ENCODE data around the gene XRCC5. TPM values are rescaled to one million over a fixed set of nuclear protein-coding genes. Genes with fewer than 3 reads are reported as not detected.

XRCC5 gene
- total and polyA plus RNA-seq, 2 donors (not counting 3 experiments of a cell fraction or from before 2014, with no cell fraction given) = 267 to 319 TPM

GRCh38 chr2:216188559-216188850 lies 79.4 kb downstream of the XRCC5 start:
- peaks cover 65% of the 10 kb centered on the region for H3K79me2 ChIP-seq (ENCODE audit: control insufficient read depth, insufficient read depth, low read length)
- no peaks in the 10 kb centered on the region for H3K9me3 ChIP-seq (replicated peaks; ENCODE audit: control insufficient read depth, insufficient read depth, low read length)
- H3K9me1 ChIP-seq (replicated peaks; ENCODE audit: control insufficient read depth, extremely low read depth, insufficient read depth, low read length) = no peaks in the 10 kb centered on the region
- ChIA-PET POLR2A (no interaction called here), CTCF (interaction anchor here (0.8 to 0.9 kb wide), 2 partner anchors 11 to 14 kb away, joined by 3 read pairs; no protein-coding TSS in a partner anchor)
- FAIRE-seq = no peak
- H3K9ac ChIP-seq (replicated peaks; ENCODE audit: extremely low read depth, insufficient read depth, low read length) = no peak overlapping the region
- dilution Hi-C loops (cut with MboI; ENCODE audit: extremely low pct_ligation_motif_present, low sequenced_read_pairs) = no loop called here
- TF ChIP-seq POLR2AphosphoS5 (IDR thresholded peaks at IDR 0.05; ENCODE audit: insufficient read depth, low read depth, low read length) = no peak
- TF ChIP-seq JUN (IDR thresholded peaks at IDR 0.05; ENCODE audit: borderline replicate concordance, insufficient read depth, insufficient read length, low read depth) = no peak
- no peak for TF ChIP-seq EZH2 (IDR thresholded peaks at IDR 0.05; ENCODE audit: borderline replicate concordance, low read depth, low read length, severe bottlenecking)
- TF ChIP-seq MYC (IDR thresholded peaks at IDR 0.05; ENCODE audit: low read depth, low read length) = no peak
- TF ChIP-seq FOS (IDR thresholded peaks at IDR 0.05; ENCODE audit: borderline replicate concordance, insufficient read depth, low read length) = no peak
- no peak for TF ChIP-seq CTCF (IDR thresholded peaks at IDR 0.05; ENCODE audit: extremely low read depth in 1 of 2, insufficient read depth in 1 of 2, low read depth in 1 of 2, low read length in 2 of 2)
- H3K4me3 ChIP-seq (replicated peaks in 1 of 3; ENCODE audit: insufficient read depth in 1 of 3, low read depth in 1 of 3, low read length in 3 of 3) = no peak overlapping the region
- no peak overlapping the region for H3K4me2 ChIP-seq (ENCODE audit: insufficient read depth, low read length)
- H4K20me1 ChIP-seq (replicated peaks; ENCODE audit: control insufficient read depth, extremely low read depth, insufficient read depth, low read length) = peaks cover 4% of the 10 kb centered on the region
- H3K27me3 ChIP-seq (ENCODE audit: control insufficient read depth in 2 of 2, insufficient read depth in 2 of 2, low read length in 2 of 2) = no peaks in the 10 kb centered on the region
- intact Hi-C loops (cut with micrococcal nuclease) = no loop called here
- no TSS peak for BruUV-seq (replicated peaks)
- H3K4me1 ChIP-seq (ENCODE audit: control insufficient read depth, extremely low read depth, insufficient read depth, low read length) = peaks cover 13% of the 10 kb centered on the region
- peaks cover 8 to 22% of the 10 kb centered on the region in 2 experiments for H3K36me3 ChIP-seq (ENCODE audit: control insufficient read depth in 2 of 2, extremely low read depth in 1 of 2, insufficient read depth in 2 of 2, low read length in 2 of 2)
- DNase-seq (ENCODE audit: low read depth, low spot score) = peak; percentile 15
- no peak overlapping the region for H3K27ac ChIP-seq (ENCODE audit: insufficient read depth, low read depth, low read length)
- no peak overlapping the region for H2AFZ ChIP-seq (ENCODE audit: low read depth, low read length)

GRCh38 chr2:216188956-216189355 lies 79.8 kb downstream of the XRCC5 start:
- Histone ChIP-seq H3K27ac (ENCODE audit: insufficient read depth, low read depth, low read length) (no peak overlapping the region), H2AFZ (ENCODE audit: low read depth, low read length) (no peak overlapping the region), H3K9ac (replicated peaks; ENCODE audit: extremely low read depth, insufficient read depth, low read length) (no peak overlapping the region), H3K9me1 (replicated peaks; ENCODE audit: control insufficient read depth, extremely low read depth, insufficient read depth, low read length) (no peaks in the 10 kb centered on the region), H3K4me1 (ENCODE audit: control insufficient read depth, extremely low read depth, insufficient read depth, low read length) (peaks cover 13% of the 10 kb centered on the region), H4K20me1 (replicated peaks; ENCODE audit: control insufficient read depth, extremely low read depth, insufficient read depth, low read length) (peaks cover 4% of the 10 kb centered on the region), H3K4me2 (ENCODE audit: insufficient read depth, low read length) (no peak overlapping the region), H3K36me3 (ENCODE audit: control insufficient read depth in 2 of 2, extremely low read depth in 1 of 2, insufficient read depth in 2 of 2, low read length in 2 of 2) (peaks cover 11 to 26% of the 10 kb centered on the region in 2 experiments), H3K4me3 (replicated peaks in 1 of 3; ENCODE audit: insufficient read depth in 1 of 3, low read depth in 1 of 3, low read length in 3 of 3) (no peak overlapping the region), H3K79me2 (ENCODE audit: control insufficient read depth, insufficient read depth, low read length) (peaks cover 63% of the 10 kb centered on the region), H3K9me3 (replicated peaks; ENCODE audit: control insufficient read depth, insufficient read depth, low read length) (no peaks in the 10 kb centered on the region), H3K27me3 (ENCODE audit: control insufficient read depth in 2 of 2, insufficient read depth in 2 of 2, low read length in 2 of 2) (no peaks in the 10 kb centered on the region)
- TF ChIP-seq JUN (IDR thresholded peaks at IDR 0.05; ENCODE audit: borderline replicate concordance, insufficient read depth, insufficient read length, low read depth) = no peak
- TF ChIP-seq GATA2 (IDR thresholded peaks at IDR 0.05; ENCODE audit: insufficient read depth, insufficient read length, low read depth, low read length) = no peak
- no peak for TF ChIP-seq MYC (IDR thresholded peaks at IDR 0.05; ENCODE audit: low read depth, low read length)
- no peak for TF ChIP-seq POLR2A (IDR thresholded peaks at IDR 0.05; ENCODE audit: low read depth, low read length)
- TF ChIP-seq FOS (IDR thresholded peaks at IDR 0.05; ENCODE audit: borderline replicate concordance, insufficient read depth, low read length) = no peak
- TF ChIP-seq EZH2 (IDR thresholded peaks at IDR 0.05; ENCODE audit: borderline replicate concordance, low read depth, low read length, severe bottlenecking) = no peak
- TF ChIP-seq POLR2AphosphoS5 (IDR thresholded peaks at IDR 0.05; ENCODE audit: insufficient read depth, low read depth, low read length) = no peak
- TF ChIP-seq MAX (IDR thresholded peaks at IDR 0.05; ENCODE audit: insufficient read depth, insufficient read length) = no peak
- no peak for TF ChIP-seq CTCF (IDR thresholded peaks at IDR 0.05; ENCODE audit: extremely low read depth in 1 of 2, insufficient read depth in 1 of 2, low read depth in 1 of 2, low read length in 2 of 2)
- dilution Hi-C loops (cut with MboI; ENCODE audit: extremely low pct_ligation_motif_present, low sequenced_read_pairs) = no loop called here
- CTCF ChIA-PET = interaction anchor here (0.8 to 0.9 kb wide), 2 partner anchors 11 to 15 kb away, joined by 3 read pairs; no protein-coding TSS in a partner anchor
- peak; percentile 21 for FAIRE-seq
- POLR2A ChIA-PET = no interaction called here
- DNase-seq (ENCODE audit: low read depth, low spot score) = peak; percentile 10
- intact Hi-C loops (cut with micrococcal nuclease) = no loop called here
- BruUV-seq (replicated peaks) = no TSS peak

Data from endothelial cell of umbilical vein (primary cell).